ENCODE data around the gene FAM72B.
"Not testable (repeated sequence)": the region's sequence is repeated elsewhere in the genome, so short reads cannot be mapped to it uniquely, and the experiment has no call there.

Gene FAM72B

DNA sequence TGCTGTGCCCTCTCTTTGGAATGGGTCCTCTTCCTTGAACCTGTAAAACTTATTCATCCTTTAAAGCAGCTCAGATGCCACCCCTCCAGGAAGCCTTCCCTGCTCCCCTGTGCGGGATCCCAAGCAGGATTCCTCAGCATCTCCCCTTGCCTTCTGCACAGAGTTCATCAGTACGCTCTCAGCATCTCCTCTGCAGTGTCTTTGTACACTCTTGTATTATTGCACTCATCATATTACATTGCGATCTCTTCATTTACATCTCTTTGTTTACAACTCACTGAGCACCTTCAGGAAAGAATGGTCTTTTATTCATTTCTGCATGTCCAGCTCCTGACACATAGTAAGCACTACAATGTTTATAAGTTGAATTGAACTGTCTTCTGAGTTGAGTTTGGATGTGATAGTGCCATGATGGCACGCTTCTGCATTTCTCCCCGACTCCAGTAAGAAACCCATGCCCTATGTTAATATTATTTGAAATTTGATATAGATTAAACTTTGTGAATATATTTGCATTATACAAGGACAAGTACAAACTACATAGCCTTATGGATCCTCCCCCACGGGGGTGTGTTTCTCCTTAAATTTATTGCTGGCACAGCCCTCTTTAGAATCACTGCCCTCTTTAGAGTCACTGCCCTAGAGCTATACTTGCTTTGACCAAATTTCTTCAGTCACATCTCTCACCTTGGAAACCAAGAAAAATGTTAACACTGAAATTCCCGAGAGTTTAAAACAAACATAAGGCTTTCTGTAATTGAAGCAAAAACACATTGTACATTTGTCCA lies 13.1 kb upstream of the FAM72B start:
- H2BK120ac ChIP-seq (ENCODE audit: insufficient read depth, low read length, poor library complexity); H3K79me2 ChIP-seq (ENCODE audit: control insufficient read depth, insufficient read depth, low read length, poor library complexity); H3K4ac ChIP-seq (ENCODE audit: low read depth, low read length); H3K18ac ChIP-seq (ENCODE audit: low read length); H3K27me3 ChIP-seq (ENCODE audit: insufficient read depth, low read length); H2BK5ac ChIP-seq (ENCODE audit: low read depth, low read length, poor library complexity); H3K9me3 ChIP-seq (ENCODE audit: insufficient read depth, low read depth, low read length); H3K4me2 ChIP-seq (ENCODE audit: low read length); DNase-seq; H2AFZ ChIP-seq (ENCODE audit: insufficient read depth, low read length, poor library complexity); H4K8ac ChIP-seq (ENCODE audit: low read depth, low read length); H3K79me1 ChIP-seq (ENCODE audit: low read length); H3K23ac ChIP-seq (ENCODE audit: low read length); H3K27ac ChIP-seq (ENCODE audit: low read depth, low read length); H2BK12ac ChIP-seq (ENCODE audit: low read length); H4K12ac ChIP-seq (ENCODE audit: low read depth, low read length); H3K4me1 ChIP-seq (ENCODE audit: control insufficient read depth in 1 of 2, insufficient read depth in 2 of 2, low read length in 2 of 2); H2AK5ac ChIP-seq (ENCODE audit: low read length); H3K4me3 ChIP-seq (ENCODE audit: low read depth, low read length); H3K14ac ChIP-seq (ENCODE audit: low read length); H4K91ac ChIP-seq (ENCODE audit: low read depth, low read length); H3K9ac ChIP-seq (ENCODE audit: low read length); H3K36me3 ChIP-seq (ENCODE audit: control insufficient read depth in 1 of 2, insufficient read depth in 2 of 2, low read length in 2 of 2): not testable (repeated sequence)
- no CpG with 5 or more reads among the region's 7 CpGs for WGBS (ENCODE audit: extremely low coverage, insufficient coverage, insufficient read length)

DNA sequence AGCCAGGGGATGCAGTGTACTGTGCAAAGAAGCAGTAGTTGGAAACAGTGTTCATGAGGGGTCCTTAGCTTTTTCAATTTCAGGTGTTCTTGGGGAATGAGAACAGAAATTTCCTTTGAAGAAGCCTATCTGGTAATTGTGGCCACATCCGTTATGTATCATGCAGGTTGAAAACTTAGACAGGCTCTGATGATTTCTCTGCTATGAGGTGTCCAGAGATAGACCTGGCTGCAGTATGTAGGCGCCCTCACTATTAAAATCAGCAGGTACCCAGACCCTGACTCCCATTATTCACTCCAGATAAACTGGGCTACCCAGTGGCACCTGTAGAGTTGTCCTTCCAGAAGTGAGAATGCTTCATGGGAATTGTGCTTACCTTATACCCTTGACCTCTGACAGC lies 8.4 kb upstream of the FAM72B start:
- H3K18ac ChIP-seq (ENCODE audit: low read length); DNase-seq; H3K79me2 ChIP-seq (ENCODE audit: control insufficient read depth, insufficient read depth, low read length, poor library complexity); H2AK5ac ChIP-seq (ENCODE audit: low read length); H3K23ac ChIP-seq (ENCODE audit: low read length); H3K4me3 ChIP-seq (ENCODE audit: low read depth, low read length); H3K27ac ChIP-seq (ENCODE audit: low read depth, low read length); H3K9ac ChIP-seq (ENCODE audit: low read length); H2BK5ac ChIP-seq (ENCODE audit: low read depth, low read length, poor library complexity); H4K12ac ChIP-seq (ENCODE audit: low read depth, low read length); H2AFZ ChIP-seq (ENCODE audit: insufficient read depth, low read length, poor library complexity); H3K27me3 ChIP-seq (ENCODE audit: insufficient read depth, low read length); H3K79me1 ChIP-seq (ENCODE audit: low read length); H3K4me2 ChIP-seq (ENCODE audit: low read length); H3K36me3 ChIP-seq (ENCODE audit: control insufficient read depth in 1 of 2, insufficient read depth in 2 of 2, low read length in 2 of 2); H3K4me1 ChIP-seq (ENCODE audit: control insufficient read depth in 1 of 2, insufficient read depth in 2 of 2, low read length in 2 of 2); H3K9me3 ChIP-seq (ENCODE audit: insufficient read depth, low read depth, low read length); H2BK120ac ChIP-seq (ENCODE audit: insufficient read depth, low read length, poor library complexity); H2BK12ac ChIP-seq (ENCODE audit: low read length); H4K91ac ChIP-seq (ENCODE audit: low read depth, low read length); H4K8ac ChIP-seq (ENCODE audit: low read depth, low read length); H3K14ac ChIP-seq (ENCODE audit: low read length); H3K4ac ChIP-seq (ENCODE audit: low read depth, low read length): not testable (repeated sequence)
- no CpG with 5 or more reads among the region's 2 CpGs for WGBS (ENCODE audit: extremely low coverage, insufficient coverage, insufficient read length)

DNA sequence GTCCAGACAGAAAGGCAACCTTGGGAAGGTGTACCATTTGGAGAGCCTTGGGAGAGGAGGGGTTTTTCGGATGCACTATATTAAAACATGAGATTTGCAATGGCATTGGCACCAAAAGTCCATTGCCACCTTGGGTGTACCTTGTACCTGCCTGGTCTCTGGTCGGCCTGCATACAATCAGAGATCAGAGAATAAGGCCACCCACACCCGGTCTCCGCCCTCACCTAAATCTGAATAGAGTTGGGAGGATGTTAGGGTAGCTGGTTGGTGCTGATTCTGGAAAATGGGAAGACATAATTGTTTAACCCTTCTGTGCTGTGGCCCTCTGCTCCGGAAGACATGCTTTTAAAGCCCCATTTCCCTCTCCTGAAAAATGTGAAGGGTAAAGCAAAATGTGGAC lies 3.8 kb upstream of the FAM72B start:
- not testable (repeated sequence) for H2BK120ac ChIP-seq (ENCODE audit: insufficient read depth, low read length, poor library complexity); H3K9ac ChIP-seq (ENCODE audit: low read length); H2BK12ac ChIP-seq (ENCODE audit: low read length); H4K8ac ChIP-seq (ENCODE audit: low read depth, low read length); H3K4me1 ChIP-seq (ENCODE audit: control insufficient read depth in 1 of 2, insufficient read depth in 2 of 2, low read length in 2 of 2); H4K91ac ChIP-seq (ENCODE audit: low read depth, low read length); H2AK5ac ChIP-seq (ENCODE audit: low read length); H2AFZ ChIP-seq (ENCODE audit: insufficient read depth, low read length, poor library complexity); H3K23ac ChIP-seq (ENCODE audit: low read length); H3K14ac ChIP-seq (ENCODE audit: low read length); H3K27ac ChIP-seq (ENCODE audit: low read depth, low read length); H3K79me1 ChIP-seq (ENCODE audit: low read length); H3K79me2 ChIP-seq (ENCODE audit: control insufficient read depth, insufficient read depth, low read length, poor library complexity); H2BK5ac ChIP-seq (ENCODE audit: low read depth, low read length, poor library complexity); H3K27me3 ChIP-seq (ENCODE audit: insufficient read depth, low read length); H3K9me3 ChIP-seq (ENCODE audit: insufficient read depth, low read depth, low read length); H4K12ac ChIP-seq (ENCODE audit: low read depth, low read length); H3K18ac ChIP-seq (ENCODE audit: low read length); H3K4me3 ChIP-seq (ENCODE audit: low read depth, low read length); H3K36me3 ChIP-seq (ENCODE audit: control insufficient read depth in 1 of 2, insufficient read depth in 2 of 2, low read length in 2 of 2); H3K4ac ChIP-seq (ENCODE audit: low read depth, low read length)
- no CpG with 5 or more reads among the region's 5 CpGs for WGBS (ENCODE audit: extremely low coverage, insufficient coverage, insufficient read length)
- DNase-seq, result peak in 1 of 2 donors; percentile 0
- H3K4me2 ChIP-seq (ENCODE audit: low read length), result peak overlapping the region; percentile 19

DNA sequence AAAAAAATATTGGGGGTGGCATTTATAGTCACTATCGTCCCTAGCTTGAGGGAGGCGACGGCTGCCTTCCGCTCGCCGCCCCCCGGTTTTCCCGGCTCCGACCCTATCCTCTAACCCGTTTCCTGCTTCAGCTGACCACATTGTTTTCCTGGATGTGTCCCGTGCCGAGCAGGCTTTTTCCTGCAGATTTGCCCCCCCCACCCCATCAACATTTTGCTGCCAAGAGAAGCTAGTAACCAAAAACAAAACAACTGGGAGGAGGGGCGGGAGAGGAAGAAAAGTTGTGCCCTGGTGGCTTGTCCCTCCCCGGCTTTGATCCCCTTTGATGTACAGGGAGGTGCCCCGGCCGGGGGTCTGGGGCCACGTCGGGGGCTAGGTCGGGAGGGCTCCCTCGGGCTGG lies 2.1 kb upstream of the FAM72B start:
- H4K12ac ChIP-seq (ENCODE audit: low read depth, low read length); H4K8ac ChIP-seq (ENCODE audit: low read depth, low read length): not testable (repeated sequence)
- WGBS (ENCODE audit: extremely low coverage, insufficient coverage, insufficient read length), result no CpG with 5 or more reads among the region's 20 CpGs

More for the DNA sequence above, 2.1 kb upstream of the FAM72B start:
- H2AK5ac ChIP-seq (ENCODE audit: low read length); H2BK12ac ChIP-seq (ENCODE audit: low read length); H3K23ac ChIP-seq (ENCODE audit: low read length); H2AFZ ChIP-seq (ENCODE audit: insufficient read depth, low read length, poor library complexity); H3K18ac ChIP-seq (ENCODE audit: low read length); H2BK120ac ChIP-seq (ENCODE audit: insufficient read depth, low read length, poor library complexity); DNase-seq; H3K79me2 ChIP-seq (ENCODE audit: control insufficient read depth, insufficient read depth, low read length, poor library complexity); H3K14ac ChIP-seq (ENCODE audit: low read length); H3K36me3 ChIP-seq (ENCODE audit: control insufficient read depth in 1 of 2, insufficient read depth in 2 of 2, low read length in 2 of 2); H4K91ac ChIP-seq (ENCODE audit: low read depth, low read length); H3K4me1 ChIP-seq (ENCODE audit: control insufficient read depth in 1 of 2, insufficient read depth in 2 of 2, low read length in 2 of 2); H3K79me1 ChIP-seq (ENCODE audit: low read length); H2BK5ac ChIP-seq (ENCODE audit: low read depth, low read length, poor library complexity); H3K9ac ChIP-seq (ENCODE audit: low read length); H3K4me3 ChIP-seq (ENCODE audit: low read depth, low read length); H3K4ac ChIP-seq (ENCODE audit: low read depth, low read length); H3K27ac ChIP-seq (ENCODE audit: low read depth, low read length); H3K4me2 ChIP-seq (ENCODE audit: low read length); H3K9me3 ChIP-seq (ENCODE audit: insufficient read depth, low read depth, low read length); H3K27me3 ChIP-seq (ENCODE audit: insufficient read depth, low read length): not testable (repeated sequence)
